HG02852 (cell line): ENCODE measurements around the gene ENHO.

Experiments used
- ATAC-seq: cut with Tn5 transposase; IDR thresholded peaks from one replicate; pipeline ENCODE4 v1.9.1; 2021; ENCODE audit warnings: mild to moderate bottlenecking, moderate library complexity; ENCODE audit not compliant: unreplicated experiment

ENHO gene

DNA sequence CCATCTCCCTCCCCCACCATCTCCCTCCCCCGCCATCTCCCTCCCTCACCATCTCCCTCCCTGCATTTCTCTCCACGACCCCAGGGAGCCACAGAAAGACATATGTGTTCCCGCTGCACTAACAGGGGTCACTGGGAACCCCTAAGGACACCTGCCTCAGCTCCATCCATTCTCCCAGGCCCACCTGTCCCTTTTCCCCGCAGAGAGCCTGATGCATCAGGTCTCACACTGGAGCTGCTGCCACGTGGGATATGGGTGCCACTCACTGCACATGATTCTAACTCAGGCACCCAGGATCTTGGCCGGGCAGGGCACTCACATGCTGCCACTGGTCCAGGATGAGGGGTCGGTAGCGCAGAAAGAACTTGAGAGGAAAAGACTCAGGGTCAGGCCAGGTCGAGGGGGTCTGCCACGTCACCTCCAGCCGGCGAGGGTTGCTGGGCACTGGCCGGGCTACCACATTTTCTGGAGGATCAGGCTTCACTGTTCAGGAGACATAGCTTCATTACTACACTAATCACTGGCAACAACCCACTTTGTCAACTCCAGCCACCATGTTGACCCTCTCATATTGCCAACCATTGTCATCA is 33.2 kb upstream of the ENHO start:
- no peak for ATAC-seq

DNA sequence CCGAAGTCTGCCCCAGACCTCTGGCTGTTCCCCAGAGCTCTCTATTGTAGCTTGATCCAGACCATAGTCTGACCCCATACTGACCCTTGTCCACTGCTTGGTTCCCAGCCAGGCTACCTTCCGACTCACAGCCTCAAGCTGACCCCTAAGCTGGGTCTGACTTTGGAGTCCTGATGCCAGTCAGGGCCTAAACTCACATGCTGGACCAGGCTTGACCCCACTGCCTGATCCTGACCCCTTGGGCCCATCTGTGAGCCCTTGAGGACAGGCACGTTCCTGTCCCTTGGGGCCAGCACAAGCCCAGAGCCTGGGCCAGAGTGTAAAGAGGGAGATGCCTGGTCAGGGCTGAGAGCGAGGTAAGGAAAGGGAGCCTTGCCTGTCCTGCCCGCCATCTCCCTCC is 32.7 kb upstream of the ENHO start:
- ATAC-seq: no peak

DNA sequence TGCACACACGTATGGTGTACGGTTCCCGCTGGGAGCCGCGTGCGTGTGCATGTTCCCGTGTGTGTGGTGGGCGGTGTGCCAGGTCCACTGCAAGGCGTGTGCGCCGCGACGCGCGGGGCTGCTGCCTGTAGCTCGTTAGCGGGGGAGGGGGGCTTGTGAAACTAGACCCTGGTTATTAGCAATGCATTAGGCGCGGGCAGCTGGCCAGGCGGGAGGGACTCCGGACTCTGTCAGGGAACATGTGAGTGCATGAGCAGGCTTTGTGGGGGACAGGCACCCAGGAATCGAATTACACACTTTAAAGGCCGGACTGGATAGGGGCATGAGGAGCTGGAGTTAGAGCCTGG is 32.2 kb upstream of the ENHO start:
- no peak for ATAC-seq

DNA sequence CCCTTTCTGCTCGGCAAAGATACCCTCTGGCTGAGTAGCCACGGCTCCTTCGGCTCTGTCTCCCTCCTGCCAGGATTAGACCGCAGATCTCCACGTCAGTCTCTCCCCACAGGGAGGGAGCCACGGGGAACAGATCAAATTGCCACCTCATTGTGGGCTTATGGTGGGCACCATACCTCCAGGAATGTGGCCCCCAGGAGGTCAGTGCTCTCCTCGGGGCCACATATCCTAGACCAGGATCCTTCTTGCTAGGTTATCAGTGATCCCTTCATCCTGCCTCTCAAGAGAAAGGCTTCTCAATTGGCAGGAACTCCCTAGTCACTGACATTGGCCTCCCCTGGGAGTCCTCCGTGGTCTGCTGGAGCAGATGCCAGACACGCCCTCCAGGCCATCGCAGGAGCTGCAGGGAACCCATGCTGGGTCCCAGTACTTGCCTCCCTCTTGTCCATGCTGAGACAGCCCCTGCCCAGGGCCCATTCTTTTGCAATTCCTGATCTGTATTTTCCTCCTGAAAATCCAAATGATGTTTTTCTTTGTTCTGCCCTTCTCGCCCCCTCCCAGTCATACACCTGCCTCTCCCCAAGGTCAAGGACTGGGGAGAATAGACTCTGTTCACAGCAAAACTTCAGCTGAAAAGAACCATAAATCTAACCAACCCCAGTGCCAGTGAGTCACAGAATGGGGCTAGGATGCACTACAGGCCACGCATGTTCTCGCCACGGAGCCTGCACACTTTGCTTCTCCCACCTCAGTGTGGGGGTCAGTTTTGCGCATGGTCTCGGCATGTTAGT is 31.6 kb upstream of the ENHO start:
- ATAC-seq: no peak

DNA sequence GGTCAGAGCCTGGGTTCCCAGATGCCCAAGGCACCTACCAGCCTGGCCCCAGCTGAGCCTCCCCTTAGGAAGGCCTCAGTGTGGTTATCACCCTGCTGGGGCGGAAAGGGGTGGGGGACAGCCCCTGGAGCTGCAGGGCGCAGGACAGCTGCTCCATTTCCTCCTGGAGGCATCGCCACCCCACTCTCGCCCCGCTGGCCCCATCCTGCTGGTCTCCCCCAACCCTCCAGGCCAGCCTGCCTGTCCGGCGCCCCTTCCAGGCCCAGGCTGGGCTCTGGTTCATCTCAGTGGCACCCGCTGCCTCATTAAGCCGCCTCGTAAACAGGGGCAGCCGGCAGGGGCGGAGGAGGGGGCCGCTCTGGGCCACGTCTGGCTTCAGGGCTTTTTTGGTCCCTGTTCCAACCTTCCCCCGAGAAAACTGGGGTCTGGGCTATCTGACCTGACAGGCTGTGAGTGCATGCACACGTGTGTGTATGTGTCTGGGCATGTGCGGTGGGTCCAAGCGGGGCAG is 30.8 kb upstream of the ENHO start:
- ATAC-seq: no peak

DNA sequence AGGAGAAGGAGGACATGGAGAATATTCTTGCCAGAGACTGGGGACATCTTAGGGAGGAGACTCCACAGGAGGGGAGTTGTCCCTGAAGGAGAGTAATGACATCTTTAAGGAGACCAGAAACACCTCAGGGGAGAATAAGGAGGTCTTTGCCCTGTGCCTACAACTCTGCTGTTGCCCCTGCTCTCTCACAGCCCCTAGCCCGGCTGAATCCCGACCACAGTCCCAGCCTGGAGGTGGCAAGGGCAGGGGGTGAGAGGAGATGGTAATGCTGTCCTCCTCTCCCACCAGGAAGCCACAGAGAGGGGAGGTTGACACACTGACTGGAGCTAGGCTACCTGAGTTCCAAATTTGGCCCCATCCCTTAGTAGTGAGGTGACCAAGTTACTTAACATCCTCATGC is 30.2 kb upstream of the ENHO start:
- ATAC-seq: no peak

DNA sequence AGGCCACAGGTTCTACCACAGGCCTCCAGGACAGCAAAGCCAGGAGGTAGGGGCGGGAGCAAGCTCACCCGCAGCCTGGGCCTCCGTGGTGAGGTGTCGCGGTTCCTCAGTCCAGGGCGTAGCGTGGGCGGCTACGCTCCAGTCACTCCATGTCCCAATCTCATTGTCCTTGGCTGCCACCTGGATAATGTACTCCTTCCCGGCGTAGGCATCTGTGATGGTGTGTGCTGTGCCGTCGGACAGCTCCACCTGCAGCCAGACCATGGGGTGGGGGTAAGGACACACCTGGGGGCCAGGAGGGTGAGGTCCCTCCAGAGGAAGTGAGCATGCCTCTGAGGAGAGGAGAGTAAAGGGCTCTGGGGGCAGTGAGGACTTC is 29.8 kb upstream of the ENHO start:
- no peak for ATAC-seq

DNA sequence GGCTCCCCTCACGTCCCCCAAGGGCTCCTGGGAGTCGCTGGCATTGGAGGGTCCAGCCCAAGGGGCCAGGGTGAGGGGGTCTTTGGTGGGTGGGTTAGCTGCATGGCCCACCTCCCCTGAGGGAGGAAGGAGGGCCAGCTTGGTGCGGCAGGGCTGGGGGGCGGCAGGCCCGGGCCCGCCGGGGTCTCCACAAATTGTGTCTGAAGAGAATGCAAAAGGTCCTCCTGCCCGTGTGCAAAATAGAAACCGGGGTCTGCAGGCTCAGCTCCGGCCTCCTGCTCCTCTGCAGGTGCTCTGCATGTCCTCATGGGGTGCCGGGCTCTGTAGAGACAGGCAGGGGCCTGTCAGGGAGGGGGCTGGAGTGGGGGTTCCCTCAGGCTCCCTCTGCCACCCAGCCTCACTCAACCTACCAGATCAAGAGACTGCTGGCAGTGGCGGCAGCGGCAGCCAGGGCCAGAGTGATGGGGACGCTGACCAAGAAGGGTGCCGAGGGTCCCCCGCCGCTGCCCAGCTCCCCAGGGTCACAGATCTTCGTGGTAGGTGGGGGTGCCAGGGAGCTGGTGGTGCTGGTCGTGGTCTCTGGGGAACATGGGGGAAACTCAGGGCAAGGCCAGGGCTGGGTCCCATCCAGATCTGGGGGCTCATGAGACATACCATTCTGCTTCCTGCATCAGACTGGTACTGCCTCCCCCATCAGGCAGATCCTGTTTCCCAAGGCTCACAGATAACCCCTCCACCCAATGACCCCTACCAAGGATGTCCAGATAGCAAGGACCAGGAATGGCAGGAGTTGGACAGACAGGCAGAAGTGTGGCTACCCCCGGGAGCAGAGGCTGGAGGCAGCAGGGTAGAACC is 29.2 kb upstream of the ENHO start:
- ATAC-seq: no peak

DNA sequence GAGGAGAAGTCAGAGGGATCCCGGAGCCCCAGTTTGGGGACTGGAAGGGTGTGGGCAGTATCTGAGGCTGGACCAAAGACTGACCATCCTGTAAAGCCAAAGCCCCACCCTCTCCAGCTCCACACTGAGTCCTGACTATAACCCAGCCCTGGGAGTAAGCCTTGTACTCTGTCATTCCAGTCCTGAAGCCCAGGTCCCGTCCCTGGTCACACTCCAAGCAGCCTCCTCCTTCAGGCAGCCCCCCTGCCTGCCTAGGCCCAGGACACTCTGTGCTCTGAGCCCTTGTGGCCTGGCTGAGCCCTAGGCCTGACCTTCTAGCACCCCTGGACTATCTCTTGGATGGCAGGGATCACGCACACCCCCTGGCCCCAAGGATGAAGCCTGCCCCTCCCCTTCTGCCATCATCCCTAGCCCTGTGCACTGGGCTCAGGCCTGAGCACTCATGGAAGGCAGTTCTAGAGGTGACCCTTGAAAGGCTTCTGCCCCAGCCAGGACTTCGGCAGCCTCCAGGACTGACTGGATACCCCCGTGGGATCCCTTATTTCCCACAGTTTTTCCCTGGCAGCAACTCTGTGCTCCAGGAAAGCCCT is 28.0 kb upstream of the ENHO start:
- no peak for ATAC-seq

DNA sequence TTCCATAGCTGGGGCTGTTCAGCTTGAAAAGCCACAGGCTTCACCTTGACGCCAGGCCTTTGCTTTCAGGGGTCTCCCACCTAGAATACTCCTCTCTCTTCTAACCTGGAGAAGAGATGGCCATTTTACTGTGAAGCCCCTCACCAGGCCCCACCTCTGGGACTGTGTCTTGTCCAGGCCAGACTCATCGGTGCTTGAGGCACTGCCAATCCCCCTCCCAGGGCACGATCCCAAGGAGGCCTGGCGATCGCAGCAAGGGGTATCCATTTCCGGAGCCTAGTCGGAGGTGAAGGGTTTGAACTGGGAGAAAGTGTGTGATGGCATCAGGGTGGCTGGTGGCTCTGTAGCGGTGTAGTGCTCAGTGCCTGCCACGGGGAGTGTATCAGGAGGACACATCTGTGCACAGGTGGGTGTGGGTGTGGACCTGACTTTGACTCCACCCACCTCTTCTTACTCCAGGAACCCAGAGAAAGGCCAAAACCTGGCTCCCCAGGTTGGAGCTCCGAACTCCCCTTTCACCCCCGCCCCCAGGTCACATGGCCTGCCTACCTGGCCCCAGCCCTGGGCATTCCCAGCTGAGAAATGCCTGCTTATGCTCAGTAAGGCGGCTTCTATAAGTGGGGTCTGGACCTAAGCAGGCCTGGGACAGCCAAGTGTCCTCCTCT is 27.4 kb upstream of the ENHO start:
- no peak for ATAC-seq

DNA sequence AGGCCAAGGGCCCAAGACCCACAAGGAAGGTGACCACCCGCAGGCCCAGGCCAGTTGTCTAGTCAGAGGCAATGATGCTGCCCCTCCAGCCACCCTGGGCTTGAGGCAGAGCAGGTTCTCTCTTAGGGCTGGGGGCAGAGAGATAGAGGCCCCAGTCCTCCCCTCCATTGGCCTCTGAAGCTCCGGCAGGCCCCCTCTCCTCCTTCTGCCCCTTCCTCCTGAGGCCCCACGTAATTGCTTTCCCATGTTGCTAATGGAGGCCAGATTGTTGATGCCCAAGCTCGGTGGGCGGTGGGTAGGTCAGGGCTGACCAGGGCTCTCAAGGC is 26.6 kb upstream of the ENHO start:
- no peak for ATAC-seq

DNA sequence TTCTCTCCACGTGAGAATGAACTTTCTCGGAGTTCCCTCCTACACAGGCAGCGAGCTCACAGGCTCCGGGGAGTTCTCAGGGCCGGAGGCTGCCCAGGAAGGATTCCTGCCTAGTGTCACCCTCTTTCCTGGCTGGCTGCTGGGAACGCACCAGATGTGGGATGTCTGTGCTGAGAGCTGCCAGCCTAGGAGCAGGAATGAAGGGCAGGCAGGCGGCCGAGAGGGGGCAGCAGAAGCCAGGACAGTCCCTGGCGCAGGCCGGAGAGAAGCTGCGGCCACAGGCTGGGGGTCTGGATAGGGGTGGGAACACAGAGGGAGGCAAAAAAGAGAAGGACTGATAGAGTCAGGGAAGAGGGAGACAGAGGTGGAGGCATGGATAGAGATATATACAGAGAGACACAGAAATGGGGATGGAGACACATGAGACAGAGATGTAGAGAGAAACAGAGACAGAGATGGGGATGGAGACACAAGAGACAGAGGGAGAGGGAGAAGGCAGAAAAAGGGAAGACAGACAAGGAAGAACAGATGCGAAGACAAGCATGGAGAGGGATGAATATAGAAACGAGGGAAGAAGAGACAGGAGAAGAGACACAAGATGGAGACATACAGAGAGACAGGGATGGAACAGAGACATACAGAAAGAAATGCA is 25.3 kb upstream of the ENHO start:
- no peak for ATAC-seq

DNA sequence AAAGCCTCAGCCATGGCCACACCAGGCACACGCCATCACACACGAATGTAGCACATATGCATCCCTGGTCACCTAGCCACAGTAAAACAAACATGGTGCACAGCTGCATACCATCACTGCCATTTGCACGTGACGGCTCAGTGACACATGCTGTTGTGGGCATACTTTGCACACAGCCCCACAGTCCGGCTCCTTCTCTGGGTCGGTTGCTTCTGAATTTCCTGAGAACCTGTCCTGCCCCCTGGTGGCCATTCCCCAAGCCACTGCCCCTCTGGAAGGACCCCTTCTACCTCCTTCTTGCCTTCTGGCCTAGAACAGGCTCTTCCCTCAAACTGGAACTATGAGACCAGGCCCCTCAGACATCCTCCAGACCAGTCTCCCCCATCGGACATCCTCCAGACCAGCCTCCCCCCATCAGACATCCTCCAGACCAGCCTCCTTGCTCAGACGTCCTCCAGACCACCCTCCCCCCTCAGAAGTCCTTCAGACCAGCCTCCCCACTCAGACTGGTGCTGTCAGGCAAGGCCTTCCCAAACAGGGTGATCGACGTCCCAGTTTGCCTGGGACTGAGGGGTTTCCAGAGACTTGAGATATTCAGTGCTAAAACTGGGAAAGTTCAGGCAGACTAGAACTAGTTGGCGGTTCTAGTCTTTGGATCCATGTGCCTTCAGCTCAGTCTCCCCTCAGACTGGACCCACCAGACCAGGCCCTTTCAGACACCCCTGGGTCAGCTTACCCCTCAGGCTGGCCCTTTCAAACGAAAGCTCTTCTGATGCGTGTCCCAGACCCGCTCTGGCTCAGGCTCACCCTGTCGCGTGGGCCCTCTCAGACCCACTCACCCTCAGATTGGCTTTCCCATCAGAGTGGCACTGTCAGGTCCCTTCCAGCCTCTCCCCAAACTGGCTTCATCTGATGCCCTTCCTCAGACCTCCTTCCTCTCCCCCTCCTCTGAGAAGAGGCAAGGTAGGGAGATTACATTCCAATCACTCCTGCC is 24.3 kb upstream of the ENHO start:
- no peak for ATAC-seq

DNA sequence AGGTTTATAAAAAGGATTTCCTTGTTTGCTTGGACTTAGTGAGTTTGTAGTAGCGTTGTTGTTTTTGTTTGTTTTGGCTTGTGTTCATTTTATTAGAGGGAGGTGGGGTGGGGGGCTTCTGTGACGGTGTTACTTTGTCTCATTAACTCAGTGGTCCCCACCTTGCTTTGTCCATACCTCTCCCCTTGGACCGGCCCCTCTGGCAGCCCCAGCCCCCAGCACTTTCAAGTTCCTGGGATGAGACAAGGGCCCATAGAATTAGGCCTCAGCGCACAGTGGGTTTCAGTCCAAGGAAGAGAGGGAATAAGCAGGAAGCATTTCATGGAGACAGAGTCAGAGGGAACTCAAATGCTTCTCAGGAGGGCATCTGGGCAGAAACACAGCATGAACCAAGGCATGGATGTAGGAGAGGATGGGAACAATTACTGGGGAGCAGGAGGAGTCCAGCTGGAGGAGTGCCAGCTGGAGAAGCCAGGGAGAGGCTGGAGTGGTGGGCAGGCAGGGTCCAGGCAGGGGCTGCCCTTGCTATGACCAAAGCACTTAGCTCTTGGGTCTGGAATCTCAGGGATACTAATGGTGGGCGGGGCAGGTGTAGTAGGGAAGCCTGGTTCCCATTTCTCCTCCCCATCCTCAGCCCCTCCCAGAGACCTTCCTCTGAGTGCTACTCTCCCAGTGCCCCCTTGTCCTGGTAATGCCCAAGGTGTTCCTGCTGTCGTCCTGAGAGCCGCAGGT is 23.5 kb upstream of the ENHO start:
- no peak for ATAC-seq

DNA sequence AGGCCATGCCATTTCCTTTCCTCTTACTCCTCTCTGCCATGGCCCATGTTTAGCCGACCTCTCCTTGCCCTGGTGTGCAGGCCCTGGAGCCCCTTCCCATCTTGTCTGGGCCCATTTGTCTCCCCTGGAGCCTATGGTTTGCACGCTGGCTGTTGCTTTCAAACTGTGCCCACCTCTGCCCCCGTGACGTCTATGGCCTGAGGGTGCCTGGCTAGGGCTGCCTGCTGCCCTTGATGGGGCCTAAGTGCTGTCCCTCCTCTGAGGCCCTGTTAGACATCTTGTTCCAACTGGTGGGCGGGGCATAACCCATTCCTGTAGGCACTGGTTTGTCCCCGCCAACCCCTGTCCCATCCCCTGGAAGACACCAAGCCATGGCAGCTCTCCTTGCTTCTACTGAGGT is 22.7 kb upstream of the ENHO start:
- ATAC-seq: no peak

DNA sequence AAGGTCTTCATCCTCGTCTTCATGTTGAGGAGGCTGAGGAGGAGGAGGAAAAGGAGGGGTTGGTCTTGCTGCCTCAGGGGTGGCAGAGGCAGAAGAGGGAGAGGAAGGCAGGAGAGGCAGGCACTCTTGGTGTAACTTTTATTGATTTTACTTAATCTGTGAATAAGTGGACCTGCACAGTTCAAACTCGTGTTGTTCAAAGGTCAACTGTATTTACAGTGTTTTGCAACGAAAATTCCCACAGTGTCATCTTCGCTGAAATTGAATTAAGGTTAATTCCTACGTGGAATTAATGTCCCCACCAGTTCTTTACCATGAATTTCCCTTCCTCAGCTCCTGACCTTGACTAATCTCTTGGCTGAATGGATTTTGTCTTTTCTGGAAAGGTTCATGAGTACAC is 21.2 kb upstream of the ENHO start:
- no peak for ATAC-seq

DNA sequence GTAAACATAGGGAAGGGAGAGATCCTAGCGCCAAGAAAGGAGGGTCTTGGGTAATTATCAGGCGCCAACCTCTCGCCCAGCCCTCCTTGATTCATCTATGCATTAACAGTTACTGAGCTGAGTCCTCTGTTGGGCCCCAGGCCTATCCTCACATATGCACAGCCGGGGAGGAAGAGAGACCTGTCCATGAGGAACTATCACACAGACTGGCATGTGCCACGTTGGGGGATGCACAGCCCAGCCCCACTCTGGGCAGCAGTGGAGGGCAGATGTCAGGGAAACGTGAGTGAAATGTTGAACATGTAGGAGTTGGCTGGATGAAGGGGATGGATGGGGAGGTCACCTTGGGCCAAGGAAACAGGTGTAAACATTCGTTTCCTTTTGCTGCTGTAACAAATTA is 18.8 kb upstream of the ENHO start:
- no peak for ATAC-seq

DNA sequence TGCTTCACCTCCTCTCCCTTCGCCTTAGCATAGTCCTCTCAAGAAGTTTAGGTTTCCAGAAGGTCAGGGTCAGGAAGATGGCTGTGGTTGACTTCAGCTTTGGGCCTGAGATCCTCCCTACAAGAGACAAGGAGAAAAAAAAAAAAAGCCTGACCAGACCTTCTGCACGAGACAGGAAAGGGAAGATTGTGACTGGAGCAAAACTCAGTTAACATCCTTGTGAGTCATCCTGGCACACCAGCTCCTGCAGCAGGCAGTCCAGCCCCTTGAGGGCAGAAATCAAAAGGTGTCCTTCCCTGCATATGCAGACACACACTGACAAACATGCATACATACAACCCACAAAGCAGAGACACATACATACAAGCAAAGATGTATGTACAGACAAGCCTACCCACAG is 18.0 kb upstream of the ENHO start:
- no peak for ATAC-seq

DNA sequence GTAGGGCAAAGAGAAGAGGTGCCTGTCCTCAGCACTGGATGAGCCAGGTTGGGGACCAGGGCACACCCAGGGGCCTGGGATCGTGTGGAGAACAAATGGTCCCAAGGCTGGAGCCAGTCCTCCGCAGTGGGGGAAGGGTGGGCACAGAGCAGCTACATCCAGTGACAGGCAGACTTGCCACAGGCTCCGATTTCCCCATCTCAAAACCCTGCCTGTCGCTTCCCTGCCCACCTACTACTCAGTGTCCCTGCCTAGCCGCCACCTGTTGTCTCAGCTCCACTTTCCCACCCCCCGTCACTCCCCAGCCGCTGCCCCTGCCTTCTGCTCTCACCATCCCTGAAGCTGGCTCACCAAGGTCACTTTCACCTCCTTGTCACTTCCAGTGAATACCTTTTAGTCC is 13.9 kb upstream of the ENHO start:
- ATAC-seq: no peak
